SW 1271 (cell line): ENCODE data around the gene TOB2.

Source experiments
- DNase-seq, 2 experiments: peaks; one replicate each; lab custom pipeline; 2025; lab: John Stamatoyannopoulos, UW

TOB2 gene

DNA sequence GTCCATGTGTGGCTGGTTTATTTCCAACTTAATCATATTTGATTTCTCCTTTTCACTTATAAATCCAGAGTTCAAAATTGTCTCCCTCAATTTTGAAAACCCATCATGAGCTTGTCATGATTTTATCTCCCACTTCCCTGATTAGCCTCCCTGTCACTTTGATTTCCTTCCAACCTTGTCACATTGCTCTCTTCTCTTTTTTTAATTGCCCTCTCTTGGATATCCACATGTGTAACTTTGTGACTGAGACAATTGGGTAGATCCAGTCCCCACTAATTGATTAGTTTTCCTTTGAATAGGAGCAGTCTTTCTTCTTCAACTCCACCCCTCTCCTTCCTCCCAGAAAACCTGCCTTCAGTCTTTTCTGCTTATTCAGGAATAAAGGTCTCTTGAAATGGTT, 62.5 kb downstream of the TOB2 start:
- DNase-seq: no peak
